Prostate gland (tissue), 2 donors: ENCODE data around the gene C3. TPM values are rescaled to one million over a fixed set of nuclear protein-coding genes. Genes with fewer than 3 reads are reported as not detected.

Experiments
- DNase-seq: peaks from one replicate; pipeline ENCODE4 v3.0.0-alpha.2; 2019; ENCODE audit warnings: low spot score
- H3K27ac ChIP-seq, 2 donors: fragments of 200-600 bp; sonication (generic); 2 replicates each; pipeline ENCODE4 v1.5.1; 2017 to 2019
- H3K27me3 ChIP-seq: fragments of 200-600 bp; sonication (generic); replicated peaks from 2 replicates; pipeline ENCODE4 v1.5.1; 2019; ENCODE audit not compliant: insufficient read depth
- H3K36me3 ChIP-seq, 2 donors: fragments of 200-600 bp; sonication (generic); 1 replicate in 1 of 2; 2 replicates in 1 of 2; pipeline versions ENCODE4 v1.5.1 to v1.8.1; 2017 to 2019
- H3K4me1 ChIP-seq: fragments of 200-600 bp; sonication (generic); replicated peaks from 2 replicates; pipeline ENCODE4 v1.5.1; 2019
- H3K4me3 ChIP-seq, 2 donors: fragments of 200-600 bp; sonication (generic); 2 replicates each; pipeline ENCODE4 v1.5.1; 2017 to 2019
- H3K9me3 ChIP-seq: fragments of 200-600 bp; sonication (generic); 2 replicates; pipeline ENCODE4 v1.5.1; 2017
- CTCF ChIP-seq, 4 experiments: fragments of 200-600 bp in 2 of 4; fragments of 450-650 bp in 2 of 4; sonication (generic) in 2 of 4; IDR thresholded peaks; 1 replicate in 3 of 4; 2 replicates in 1 of 4; pipeline ENCODE4 v1.5.1; 2016 to 2019; ENCODE audit warnings: antibody characterized with exemption in 4 of 4, mild to moderate bottlenecking in 2 of 4, moderate library complexity in 2 of 4
- POLR2A ChIP-seq: fragments of 450-650 bp; IDR thresholded peaks from one replicate; pipeline ENCODE4 v1.6.1; 2016; ENCODE audit warnings: antibody characterized with exemption, mild to moderate bottlenecking
- POLR2AphosphoS5 ChIP-seq: sonication (generic); formaldehyde crosslinking; IDR thresholded peaks from one replicate; pipeline ENCODE4 v1.6.1; 2017; ENCODE audit warnings: antibody characterized with exemption
- WGBS: methylation state at CpG from one replicate; pipeline ENCODE4 v1.1.5; 2018; 5-methylcytosine and 5-hydroxymethylcytosine counted together
- intact Hi-C: fragments of 100-400 bp; cut with DNase I; formaldehyde crosslinking; loops from one replicate; pipeline ENCODE4 v1.14.2; 2022
- total RNA-seq, 2 donors: library from RNA; depleted of rRNA; stranded (reverse); fragments of >200 nt; gene quantifications; one replicate each; pipeline ENCODE4 v1.1.0, GENCODE V29; 2016

The C3 gene
- total RNA-seq, 2 donors from 2014 or later: 95.1 to 165 TPM

DNA sequence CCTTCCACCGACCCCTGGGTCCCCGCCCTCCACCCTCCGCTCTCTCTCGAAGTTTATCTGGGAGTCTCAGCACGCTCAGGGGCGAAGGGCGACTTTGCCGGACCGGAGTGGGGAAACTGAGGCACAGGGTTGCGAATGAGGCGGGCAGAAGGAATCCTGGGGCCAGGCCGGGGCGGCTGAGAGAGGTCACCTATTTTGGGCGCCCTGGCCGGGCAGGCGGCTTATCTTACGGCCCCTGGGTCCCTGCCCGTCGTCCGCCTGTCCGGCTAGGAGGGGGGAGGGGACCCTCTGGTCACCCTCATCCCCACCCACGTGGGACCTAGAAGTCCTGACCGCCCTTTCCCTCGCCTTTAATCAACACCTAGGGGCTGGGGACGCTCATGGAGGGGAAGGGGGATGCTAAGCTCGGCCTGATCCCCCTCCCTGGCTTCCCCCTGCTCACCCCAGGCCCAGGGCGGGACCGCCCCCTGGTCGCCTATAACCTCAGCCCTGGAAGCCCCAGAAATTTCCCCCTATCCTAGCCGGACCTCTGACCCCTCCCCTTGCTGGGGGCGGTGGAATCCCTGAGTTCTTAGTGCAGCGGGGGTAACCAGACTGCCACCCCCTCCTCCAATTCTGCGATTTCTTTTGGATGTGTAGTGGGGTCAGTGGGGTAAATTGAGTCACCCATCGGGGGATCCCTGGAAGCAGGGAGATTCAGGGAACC is 19.6 kb upstream of the C3 start:
- under 1% methylated on average over 34 of the region's 34 CpGs for WGBS
- Histone ChIP-seq H3K36me3 (no peaks in the 10 kb centered on the region), H3K9me3 (no peaks in the 10 kb centered on the region), H3K27ac (peak overlapping the region; percentile 91 to 93), H3K4me3 (peak overlapping the region; percentile 69 to 80), H3K4me1 (peaks cover 29% of the 10 kb centered on the region), H3K27me3 (no peaks in the 10 kb centered on the region)
- intact Hi-C loops: loop anchor here (5.0 to 10.0 kb wide), 2 partner anchors 122 to 205 kb away; partner anchors contain the start of gene TNFSF9
- DNase-seq: no peak
- TF ChIP-seq CTCF (IDR thresholded peaks at IDR 0.05): no peak
- no peak for TF ChIP-seq POLR2AphosphoS5

DNA sequence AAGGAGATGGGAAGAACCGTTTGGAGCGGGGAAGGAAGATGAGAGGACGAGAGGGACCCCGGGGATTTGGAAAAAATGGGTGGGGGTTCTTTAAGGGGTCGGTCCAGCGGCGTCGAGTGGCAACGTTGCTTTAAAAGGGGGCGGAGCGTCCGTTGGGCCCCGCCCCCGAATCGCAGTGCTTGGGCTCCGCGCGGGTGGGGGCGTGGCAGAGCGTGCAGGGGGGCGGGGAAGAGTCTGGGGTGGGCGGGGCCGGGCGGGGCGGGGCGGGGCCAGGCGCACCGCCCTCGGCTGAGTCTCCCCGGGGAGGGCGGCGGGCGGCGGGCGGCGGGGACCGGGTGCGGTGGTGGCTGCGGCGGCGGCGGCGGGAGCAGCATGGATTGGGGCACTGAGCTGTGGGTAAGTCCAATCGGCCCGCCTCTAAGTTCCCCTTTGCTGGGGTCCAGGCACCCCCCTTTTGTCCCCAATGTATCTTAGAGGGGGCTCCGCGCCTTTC is 19.0 kb upstream of the C3 start, which contains the start of gene TRIP10:
Gene TRIP10 (plus strand): TSS at position 291 of the 493 bp plus-strand sequence. CDS start 82 bp downstream, at position 373.
- Histone ChIP-seq H3K4me3 (peak within 1 kb of the TSS; percentile 69 to 80), H3K36me3 (no peaks in the 10 kb centered on the region), H3K4me1 (peaks cover 26% of the 10 kb centered on the region), H3K9me3 (no peaks in the 10 kb centered on the region), H3K27ac (peak within 1 kb of the TSS; percentile 91 to 93), H3K27me3 (no peaks in the 10 kb centered on the region)
- peak; percentile 37 for TF ChIP-seq POLR2AphosphoS5
- peak; percentile 56 for TF ChIP-seq POLR2A
- no peak for TF ChIP-seq CTCF (IDR thresholded peaks at IDR 0.05)
- intact Hi-C loops: loop anchor here (5.0 to 10.0 kb wide), 2 partner anchors 123 to 205 kb away; partner anchors contain the start of gene TNFSF9
- under 1% methylated on average over 24 of the region's 47 CpGs for WGBS
- peak; percentile 85 for DNase-seq

- peak overlapping the region; percentile 15 to 69 for H3K4me3 ChIP-seq
- H3K36me3 ChIP-seq: no peaks in the 10 kb centered on the region
- peak overlapping the region; percentile 91 to 93 for H3K27ac ChIP-seq
- TF ChIP-seq POLR2AphosphoS5 (peak; percentile 32), CTCF (IDR thresholded peaks at IDR 0.05) (no peak), POLR2A (peak; percentile 9)
- no peaks in the 10 kb centered on the region for H3K27me3 ChIP-seq
- 5% methylated on average over 24 of the region's 24 CpGs for WGBS
- intact Hi-C loops: loop anchor here (5.0 to 10.0 kb wide), 2 partner anchors 123 to 204 kb away; partner anchors contain the start of gene TNFSF9
- H3K4me1 ChIP-seq: peaks cover 20% of the 10 kb centered on the region
- no peaks in the 10 kb centered on the region for H3K9me3 ChIP-seq
- DNase-seq: peak; percentile 41
Measured at GRCh38 chr19:6738787-6739389, 18.4 kb upstream of the C3 start.

DNA sequence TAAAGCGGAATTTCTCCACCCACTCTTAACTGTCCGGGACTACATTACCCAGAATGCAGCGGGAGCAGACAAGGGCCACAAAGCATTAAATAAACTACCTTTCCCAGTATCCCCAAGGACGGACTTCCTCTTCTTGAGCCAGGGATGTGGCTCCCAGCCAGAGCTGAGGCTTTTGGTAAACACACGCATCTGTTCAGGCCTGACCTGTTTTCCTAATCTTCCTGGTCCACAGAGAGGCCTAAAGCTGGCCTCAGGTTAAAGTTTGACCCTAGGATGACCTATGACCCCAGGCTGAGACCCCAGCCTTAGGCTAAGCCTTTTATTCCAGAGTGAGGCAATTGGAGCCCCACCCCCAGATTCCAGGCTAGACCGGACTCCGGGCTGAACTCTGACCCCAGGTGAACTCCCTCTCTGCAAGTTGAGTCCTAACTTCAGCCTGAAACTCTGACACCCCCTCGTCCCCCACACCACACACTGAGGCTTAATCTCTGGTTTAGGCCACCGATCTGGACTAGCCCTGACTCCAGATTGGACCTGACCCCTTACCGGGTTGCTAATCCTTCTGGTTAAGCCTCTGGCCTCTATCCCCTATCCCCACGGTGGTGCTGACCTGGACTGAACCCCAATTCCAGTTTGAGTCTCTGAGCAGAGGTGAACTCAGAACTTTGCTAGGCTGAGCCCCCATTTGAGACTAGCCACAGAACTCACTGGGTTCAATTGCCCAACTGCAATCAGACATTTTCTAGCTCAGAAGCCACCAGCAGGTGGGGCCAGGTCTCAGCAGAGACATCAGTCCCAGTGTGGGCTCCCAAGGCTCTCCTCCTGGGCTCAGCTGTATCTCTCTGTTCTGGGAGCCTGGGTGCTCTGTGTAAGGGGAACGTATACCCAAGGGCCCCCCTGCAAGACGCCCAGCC is 17.7 kb upstream of the C3 start:
- intact Hi-C loops: loop anchor here (5.0 to 10.0 kb wide), 2 partner anchors 124 to 203 kb away; partner anchors contain the start of gene TNFSF9
- Histone ChIP-seq H3K4me1 (peaks cover 16% of the 10 kb centered on the region), H3K27ac (peak overlapping the region; percentile 91 to 93), H3K36me3 (no peaks in the 10 kb centered on the region), H3K27me3 (no peaks in the 10 kb centered on the region), H3K9me3 (no peaks in the 10 kb centered on the region), H3K4me3 (no peak overlapping the region)
- peak; percentile 55 to 88 (median 78) for TF ChIP-seq CTCF (IDR thresholded peaks at IDR 0.05)
- TF ChIP-seq POLR2AphosphoS5: peak; percentile 100
- no peak for TF ChIP-seq POLR2A
- 13% methylated on average over 13 of the region's 13 CpGs for WGBS
- peak; percentile 100 for DNase-seq
